ENCODE results near the gene DSCAM.

Gene DSCAM

DNA sequence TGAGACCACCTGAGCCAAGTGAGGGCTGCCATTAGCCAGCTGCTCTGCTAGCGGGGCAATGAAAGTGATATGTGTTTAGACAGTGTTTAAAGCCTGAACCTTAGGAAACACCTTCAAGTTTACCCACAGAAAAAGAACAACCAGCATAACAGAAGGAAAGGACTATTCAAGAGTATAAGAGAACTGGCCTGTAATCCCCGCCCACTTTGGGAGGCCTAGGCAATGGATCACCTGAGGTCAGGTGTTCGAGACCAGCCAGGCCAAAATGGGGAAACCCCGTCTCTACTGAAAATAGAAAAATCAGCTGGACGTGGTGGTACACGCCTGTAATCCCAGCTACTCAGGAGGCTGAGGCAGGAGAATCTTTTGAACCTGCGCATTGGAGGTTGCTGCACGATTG, 830.3 kb downstream of the DSCAM start:
- DNase-seq = no peak

DNA sequence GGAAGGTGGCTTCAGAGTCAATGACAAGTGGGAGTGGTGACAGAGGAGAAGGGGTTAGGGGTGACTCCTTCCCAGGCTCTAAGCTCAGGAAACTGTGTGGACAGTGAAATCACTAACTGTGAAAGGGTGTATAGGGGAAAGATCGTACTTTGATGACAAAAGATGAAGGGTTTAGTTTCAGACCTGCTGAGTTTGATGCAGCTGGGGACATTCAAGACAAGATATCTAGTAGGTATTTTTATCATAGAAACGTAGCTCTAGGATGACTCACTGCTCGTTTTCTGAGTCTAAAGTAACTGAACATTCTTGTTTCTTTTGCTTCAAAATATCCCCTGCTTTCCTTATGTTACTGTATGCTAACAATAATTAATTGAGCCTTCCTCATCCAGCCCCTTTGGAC, 830.7 kb downstream of the DSCAM start:
- no peak for DNase-seq

DNA sequence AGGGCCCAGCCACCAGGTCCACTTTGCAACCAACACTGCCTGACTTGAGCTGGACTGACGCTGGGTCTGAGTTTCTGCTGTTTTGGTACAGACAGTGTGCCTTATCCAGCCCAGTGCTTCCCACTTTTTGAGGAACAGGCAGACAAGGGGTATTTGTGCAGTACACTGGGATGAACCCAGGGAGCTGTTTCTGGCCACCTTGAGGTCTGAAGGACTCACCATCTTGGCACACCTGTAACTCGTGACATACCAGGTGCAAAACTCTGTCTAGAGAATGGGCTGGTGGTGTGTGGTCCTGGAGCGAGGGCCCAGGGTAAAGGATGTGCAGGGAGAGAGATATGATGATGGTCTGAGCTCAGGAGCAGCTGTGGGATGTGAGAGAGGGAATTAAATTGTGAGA, 831.1 kb downstream of the DSCAM start:
- DNase-seq = no peak

DNA sequence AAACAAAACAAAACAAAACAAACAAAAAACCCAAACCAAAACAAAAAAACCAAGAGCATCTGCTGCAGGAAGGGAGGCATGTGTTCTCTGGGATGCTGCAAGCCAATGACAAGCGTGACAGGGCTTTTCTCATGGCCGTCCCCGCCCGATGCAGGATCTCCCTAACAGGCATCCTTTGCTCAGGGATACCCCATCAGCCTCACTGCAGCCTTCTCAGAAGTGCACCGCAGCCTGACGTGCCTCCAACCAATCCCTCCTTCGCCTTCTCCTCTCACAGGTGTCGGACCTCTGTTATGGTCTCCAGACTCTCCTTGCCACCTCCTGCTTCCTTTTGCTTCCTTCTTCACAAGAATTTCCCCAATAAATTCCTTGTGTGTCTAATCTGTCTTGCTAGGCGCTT, 832.6 kb downstream of the DSCAM start:
- DNase-seq = no peak

DNA sequence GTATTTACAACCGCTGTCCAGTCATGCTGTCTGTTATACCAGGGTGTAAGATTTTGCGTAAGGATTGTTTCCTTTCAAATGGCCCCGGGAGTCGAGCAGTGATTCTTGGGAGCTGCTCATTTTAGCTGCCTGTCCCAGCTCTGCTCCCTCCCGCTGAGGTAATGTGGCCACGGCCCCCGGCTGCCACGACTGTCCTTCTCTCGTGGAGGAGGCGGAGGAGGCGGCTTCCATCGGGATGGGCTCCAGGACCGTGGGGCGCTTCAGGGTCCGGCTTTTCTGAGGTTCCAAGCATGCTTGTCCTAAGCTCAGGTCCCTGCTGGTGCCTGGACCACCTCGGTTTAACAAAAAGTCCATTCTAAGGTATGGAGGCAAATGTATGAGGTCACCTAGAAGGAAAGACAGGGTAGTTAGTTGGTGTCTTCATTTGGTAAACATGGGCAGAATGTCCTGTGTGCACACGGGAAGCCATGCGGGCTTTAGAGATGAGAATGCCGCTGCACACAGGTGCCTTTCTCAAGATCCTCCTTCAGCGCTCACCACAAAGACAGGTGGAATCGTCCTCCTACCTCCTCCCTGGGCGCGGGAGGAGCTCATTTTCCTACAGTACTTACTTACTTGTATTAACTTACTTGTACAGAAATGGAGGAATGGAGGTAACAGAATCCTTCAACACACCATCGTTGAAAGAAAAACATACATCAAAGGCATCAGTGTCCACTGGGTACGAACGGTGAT, 833.8 kb downstream of the DSCAM start:
- DNase-seq = no peak

DNA sequence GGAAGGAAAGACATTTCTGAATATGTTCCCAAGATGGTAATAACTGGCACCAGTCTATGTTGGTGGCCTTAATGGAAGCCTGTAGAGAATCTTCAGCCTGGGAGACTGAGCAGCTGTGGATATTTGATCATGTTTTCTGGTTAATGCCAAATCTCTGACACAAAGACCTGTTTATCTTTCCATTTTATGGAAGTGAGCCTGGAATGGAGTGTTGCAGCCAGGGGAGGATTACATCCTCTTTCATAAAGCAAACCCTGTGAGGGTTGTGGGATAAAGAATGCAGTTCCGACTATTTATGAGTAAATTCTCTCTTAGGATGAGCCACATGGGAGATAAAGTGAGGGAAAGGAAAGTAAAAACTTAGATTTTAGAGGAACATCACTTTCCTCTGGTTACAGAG, 835.6 kb downstream of the DSCAM start:
- DNase-seq = no peak

DNA sequence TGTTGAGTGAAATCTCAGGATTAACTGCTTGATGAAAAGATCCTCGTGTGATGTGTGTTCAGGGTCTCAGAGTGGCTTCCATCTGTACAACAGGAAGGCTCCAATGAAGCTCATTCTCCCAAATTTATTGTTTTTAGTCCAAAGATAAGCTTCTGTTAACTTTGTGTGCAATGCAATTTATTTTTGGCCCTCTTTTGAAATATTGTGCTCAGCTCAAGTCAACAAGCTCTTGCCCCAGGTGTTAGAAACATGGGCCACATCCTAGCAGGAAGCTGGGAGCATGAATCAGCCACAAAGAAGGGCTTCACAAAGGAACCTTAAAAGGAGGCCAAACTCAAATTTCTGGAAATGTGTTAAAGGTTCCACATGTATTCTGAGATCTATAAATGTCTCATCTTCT, 844.0 kb downstream of the DSCAM start:
- no peak for DNase-seq

DNA sequence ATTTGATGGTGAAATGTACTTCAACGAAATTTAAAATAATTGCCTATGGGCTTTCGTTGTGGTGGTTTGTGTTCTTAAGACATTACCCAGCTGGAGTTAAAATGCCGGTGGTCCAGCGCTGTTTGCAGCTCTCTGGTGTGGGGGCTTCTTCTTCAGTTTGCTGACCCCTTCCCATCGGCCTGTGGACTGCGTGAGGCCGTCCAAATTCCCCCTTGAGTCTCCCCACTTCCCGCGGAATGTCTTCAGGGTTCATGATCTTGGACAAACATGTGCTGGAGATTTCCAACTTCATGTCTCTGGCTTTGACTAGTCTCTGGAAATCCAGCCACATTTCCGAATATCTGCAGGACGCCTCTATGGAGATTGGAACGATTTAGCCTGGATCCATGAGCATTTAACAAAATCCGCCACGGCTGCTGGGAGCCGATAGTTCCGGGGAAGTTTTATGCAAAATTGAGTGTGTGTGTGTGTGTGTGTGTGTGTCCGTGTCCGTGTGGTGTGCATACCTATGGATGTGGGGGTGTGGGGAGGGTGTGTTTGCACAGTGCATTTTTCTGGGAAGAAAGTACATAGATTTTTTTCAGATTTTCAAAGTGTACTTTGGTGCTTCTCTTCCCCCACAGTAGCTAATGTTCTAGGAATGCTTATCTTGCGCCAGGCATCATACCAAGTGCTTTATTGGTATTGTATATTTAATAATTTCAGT, 862.5 kb downstream of the DSCAM start:
- DNase-seq = no peak

DNA sequence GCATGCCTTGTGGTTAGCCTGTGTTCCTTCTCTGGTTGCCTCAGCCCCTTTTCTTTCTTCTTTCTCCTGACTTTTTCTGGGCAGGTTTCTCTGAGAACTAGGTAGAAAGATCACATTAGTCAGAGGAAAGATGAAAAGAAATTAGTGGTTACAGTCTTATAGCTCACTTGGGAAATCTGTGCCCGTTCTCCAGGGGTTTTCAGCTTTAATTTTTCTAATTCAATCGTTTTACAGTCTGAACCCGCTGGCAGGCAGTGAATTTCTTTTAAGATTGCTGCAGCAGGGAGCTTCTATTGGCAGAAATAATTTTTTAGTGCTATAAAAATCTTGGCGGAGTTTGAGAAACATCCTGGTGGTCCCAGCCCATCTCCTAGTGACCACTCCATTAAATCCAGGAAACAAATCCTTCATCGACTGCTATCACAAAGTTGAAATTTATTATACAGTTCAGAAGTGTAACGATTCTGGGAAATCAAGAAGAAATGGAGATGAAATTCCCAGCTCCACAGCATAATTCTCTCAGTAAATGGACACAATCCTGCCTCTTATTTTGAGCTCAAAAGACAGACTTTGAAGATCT, 866.6 kb downstream of the DSCAM start:
- no peak for DNase-seq

DNA sequence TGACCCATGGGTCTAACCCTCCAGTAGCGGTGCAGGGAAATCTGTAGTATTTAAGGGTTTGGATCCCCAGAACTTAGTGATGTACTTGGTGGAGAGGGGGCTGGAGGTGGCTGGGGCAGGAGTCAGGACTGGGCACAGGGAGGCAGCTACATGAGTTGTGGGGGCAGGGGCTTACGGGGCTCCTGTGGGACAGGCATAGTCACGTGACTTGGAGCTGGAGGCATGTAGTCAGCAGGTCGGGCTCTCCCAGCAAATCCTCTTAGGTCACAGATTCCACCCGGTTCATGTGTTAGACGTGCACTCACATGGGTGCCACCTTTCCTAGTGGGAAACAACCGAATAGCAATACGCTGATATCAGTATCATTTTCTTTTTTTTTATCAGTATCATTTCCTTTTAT, 867.6 kb downstream of the DSCAM start:
- DNase-seq = no peak

DNA sequence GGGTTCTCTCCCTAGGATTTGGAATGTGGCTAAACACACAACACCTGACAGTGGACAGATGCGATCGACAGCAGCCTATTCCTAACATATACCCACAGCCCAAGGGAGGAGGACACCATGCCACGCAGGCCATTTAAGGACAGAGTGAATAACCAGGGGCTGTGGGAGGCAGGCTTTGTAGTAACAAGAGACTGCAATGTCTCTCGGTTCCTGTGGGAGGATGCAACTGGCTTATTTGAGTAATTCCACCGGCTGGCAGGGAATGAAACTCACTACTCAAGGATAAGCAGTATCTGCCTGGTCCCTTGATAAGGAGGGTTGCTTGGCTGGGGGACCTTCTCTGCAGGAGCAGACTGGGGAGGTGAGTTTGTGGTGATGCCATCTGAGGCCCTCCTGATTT, 870.2 kb downstream of the DSCAM start:
- no peak for DNase-seq

DNA sequence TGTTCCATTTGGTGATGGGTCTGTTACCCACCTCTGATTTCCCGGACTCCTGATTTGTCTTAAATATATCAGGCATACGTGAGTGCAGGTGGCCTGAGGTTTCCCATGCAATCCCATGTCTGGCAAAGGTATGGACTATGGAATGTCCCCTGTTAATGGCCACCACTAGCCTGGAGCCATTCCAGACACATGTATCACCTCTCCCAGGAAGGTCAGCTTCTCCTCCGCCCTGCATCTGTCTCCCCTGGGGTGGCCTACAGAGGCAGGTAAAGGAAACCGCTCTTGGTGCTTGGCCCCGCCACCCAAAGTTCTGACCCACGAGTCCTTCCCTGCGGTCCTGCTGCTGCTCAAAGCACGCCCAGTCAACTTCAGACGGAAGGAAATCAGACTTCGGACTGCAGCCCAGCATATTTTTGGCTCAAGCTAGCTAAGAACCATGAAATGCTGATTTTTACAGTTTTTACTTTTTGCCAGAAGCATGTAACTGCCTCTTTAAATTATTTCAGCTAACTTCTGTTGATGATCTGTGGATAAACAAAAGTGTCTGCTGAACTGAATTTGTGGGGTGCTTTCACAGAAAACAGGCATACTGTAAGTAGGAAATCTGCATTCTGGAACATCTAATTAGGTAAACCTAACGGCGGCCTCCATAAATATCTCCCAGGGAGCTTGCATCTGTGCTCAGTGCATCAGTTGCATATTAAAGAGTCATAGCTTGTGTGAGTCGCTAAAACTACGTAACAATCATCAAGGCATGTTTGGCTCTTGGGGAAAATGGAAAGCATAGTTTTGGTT, 873.8 kb downstream of the DSCAM start:
- DNase-seq = no peak

DNA sequence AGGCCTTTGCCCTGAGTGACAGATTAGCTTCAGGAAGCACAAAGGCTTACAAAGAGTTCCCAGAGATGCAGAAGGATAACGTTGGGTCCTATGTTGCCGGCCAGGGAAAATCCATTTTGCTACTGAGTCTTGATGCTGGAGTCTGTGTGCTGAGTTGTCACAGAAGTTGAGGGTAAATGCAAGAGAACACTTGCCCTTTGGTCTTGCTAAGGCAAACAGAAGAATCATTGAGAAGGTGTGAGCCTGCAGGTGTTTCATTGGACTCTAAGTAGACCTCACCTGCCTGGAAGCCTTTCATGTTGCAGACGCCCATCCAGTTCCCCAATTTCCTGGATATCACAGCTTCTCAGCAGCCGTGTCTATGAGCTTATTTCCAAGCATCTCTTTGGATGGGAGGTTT, 874.5 kb downstream of the DSCAM start:
- no peak for DNase-seq

DNA sequence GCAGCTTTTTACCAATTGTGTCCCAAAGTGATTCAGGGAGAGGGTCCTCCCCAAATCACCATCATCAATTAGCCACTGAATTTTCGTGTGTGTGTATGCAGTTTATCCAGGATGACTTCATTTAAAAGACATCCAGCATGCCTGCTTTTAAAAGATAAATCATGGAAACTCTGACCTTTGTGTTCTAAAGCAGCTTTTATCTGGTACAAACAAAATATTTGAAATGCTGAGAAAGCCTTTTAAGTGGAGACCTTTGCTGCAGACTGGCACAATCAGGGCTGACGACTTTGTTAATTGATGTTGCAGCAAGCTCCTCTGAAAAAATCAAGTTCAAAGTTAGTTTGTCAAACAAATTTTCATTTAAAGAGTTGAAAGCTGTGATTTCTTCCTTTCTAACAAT, 875.0 kb downstream of the DSCAM start:
- no peak for DNase-seq

DNA sequence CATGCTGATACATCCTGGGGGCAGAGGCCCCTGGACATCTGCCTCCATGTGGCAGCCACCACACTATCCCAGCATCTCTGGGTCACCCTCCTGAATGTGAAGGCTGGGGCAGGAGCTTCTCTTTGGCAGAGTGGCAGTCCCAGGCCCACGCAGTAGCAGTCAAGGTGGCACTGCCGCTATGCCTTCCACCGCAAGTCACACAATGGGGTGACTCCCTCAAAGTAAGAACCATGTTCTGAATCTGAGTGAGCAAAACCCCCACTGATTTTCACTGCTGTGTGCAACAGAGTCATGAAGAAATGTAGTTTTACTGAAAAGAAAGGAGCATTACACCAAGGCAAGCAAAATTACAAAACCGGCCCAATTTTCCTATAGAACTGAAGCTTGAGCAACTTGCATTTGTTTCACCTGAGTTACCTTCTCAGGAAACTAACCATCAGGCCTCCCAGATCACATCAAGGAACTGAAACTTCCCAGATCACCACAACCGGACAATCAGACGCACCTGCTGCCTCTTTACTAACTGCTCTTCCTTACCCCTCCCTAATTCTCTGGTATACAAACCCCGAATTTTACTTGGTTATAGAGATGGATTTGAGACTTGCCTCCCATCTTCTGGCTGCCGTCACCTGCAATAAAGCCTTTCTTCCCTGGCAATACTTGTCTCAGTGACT, 877.1 kb downstream of the DSCAM start:
- no peak for DNase-seq

DNA sequence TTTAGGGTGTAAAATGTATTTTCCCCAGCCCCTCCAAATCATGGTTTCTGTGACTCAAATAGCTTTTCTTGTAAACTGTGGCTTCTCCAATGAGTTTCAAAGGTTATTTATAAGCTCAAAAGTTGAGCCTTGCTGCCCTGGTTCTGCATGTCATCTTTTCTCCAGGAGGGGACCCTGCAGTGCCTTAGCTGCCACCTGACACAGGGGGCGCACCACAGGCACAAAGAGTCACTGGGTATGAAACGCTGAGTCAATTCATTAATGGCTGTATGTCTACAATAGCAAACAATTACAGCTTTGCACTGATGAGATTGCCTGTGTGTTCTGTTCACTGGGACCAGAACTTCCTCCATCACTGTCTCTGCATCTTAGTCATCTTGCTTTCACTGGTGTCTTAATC, 878.9 kb downstream of the DSCAM start:
- DNase-seq = no peak

DNA sequence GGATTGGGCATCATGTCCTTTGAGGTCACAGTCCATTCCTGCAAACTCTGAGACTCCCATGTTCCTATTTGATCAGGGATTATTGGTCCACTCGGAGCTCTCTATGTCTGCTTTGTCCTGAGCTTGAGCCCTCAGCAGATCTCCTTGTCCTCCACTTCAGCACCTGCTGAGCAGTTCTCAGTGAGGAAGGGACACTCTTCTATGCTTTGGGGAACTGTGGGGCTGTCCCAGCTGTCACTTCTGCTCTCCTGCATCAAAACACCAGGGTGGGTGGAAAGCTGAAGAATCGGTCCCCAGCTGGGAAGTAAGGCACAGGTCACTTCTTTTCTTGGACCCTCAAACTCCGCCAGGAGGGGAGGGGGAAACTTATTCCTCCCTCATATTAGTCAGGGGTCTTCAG, 880.2 kb downstream of the DSCAM start:
- DNase-seq = no peak

DNA sequence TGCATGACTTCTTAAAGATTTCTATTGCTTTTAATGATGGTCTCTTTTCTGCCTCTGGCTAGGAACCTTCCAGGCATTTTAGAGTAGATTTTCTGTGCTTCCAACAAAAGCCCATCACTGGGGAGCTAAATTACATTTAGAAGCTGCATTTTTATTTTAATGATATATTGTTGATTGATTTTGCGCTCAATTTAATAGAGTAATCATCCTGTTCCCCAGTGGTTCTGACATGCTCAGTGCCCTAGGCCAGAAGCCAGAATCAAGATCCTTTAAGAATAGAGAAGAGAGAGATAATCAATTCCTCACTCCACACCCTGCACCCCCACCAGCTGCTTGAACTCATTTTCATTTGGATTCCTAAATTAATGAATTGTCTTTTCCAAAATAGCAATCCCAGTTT, 881.9 kb downstream of the DSCAM start:
- no peak for DNase-seq

DNA sequence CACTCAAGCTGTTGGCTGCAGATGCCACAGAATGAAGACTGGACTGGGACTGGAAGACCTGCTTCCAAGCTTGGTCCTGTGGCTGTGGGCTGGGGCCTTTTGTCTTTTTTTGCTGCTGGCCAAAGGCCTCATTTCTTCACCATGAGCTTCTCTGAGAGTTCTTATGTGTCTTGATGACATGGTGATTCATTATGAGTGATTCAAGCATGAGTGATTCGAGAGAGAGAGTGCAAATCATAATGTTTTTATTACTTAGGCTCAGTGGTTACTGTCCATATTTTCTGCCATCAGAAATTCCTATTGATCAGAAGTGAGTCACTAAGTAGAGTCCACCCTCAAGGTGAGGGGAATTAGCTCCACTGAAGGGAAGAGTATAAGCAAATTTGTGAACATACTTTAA, 885.7 kb downstream of the DSCAM start:
- DNase-seq = no peak
